HG03439 (cell line): Measurements from ENCODE around the gene FOXF1.

Experiments
- ATAC-seq: cut with Tn5 transposase; IDR thresholded peaks from one replicate; pipeline ENCODE4 v1.9.1; 2021; ENCODE audit warnings: mild to moderate bottlenecking, moderate library complexity; ENCODE audit not compliant: unreplicated experiment

Gene FOXF1

GRCh38 chr16:86503830-86504229 is 6.5 kb upstream of the FOXF1 start:
- no peak for ATAC-seq

GRCh38 chr16:86504315-86505184 is 5.8 kb upstream of the FOXF1 start:
- no peak for ATAC-seq

- no peak for ATAC-seq
Observed at GRCh38 chr16:86505185-86505898, 5.0 kb upstream of the FOXF1 start.

- no peak for ATAC-seq
Observed at GRCh38 chr16:86505899-86506864, 4.1 kb upstream of the FOXF1 start.

- ATAC-seq, result no peak
Observed at GRCh38 chr16:86507173-86508027, 2.9 kb upstream of the FOXF1 start.

GRCh38 chr16:86508028-86508946 is 2.0 kb upstream of the FOXF1 start:
- no peak for ATAC-seq

- ATAC-seq, result no peak
Observed at GRCh38 chr16:86508947-86509758, 1.2 kb upstream of the FOXF1 start.

GRCh38 chr16:86509759-86510464 is 415 bp upstream of the FOXF1 start:
- ATAC-seq, result no peak

- no peak for ATAC-seq
Observed at GRCh38 chr16:86511317-86512161, 1.2 kb downstream of the FOXF1 start.

GRCh38 chr16:86512301-86512859 is 2.1 kb downstream of the FOXF1 start:
- ATAC-seq, result no peak

- no peak for ATAC-seq
Observed at GRCh38 chr16:86512860-86513470, 2.6 kb downstream of the FOXF1 start.

GRCh38 chr16:86513471-86514277 is 3.3 kb downstream of the FOXF1 start:
- no peak for ATAC-seq

- ATAC-seq, result no peak
Observed at GRCh38 chr16:86514481-86515376, 4.4 kb downstream of the FOXF1 start.

- no peak for ATAC-seq
Observed at GRCh38 chr16:86515413-86515776, 5.1 kb downstream of the FOXF1 start.
